ENCODE measurements around the gene VWA1. TPM values are rescaled to one million over a fixed set of nuclear protein-coding genes. Genes with fewer than 3 reads are reported as not detected.
"Not testable (repeated sequence)": the region's sequence is repeated elsewhere in the genome, so short reads cannot be mapped to it uniquely, and the experiment has no call there.

Gene VWA1
- total RNA-seq, 1 donor from 2014 or later = 20.5 TPM

DNA sequence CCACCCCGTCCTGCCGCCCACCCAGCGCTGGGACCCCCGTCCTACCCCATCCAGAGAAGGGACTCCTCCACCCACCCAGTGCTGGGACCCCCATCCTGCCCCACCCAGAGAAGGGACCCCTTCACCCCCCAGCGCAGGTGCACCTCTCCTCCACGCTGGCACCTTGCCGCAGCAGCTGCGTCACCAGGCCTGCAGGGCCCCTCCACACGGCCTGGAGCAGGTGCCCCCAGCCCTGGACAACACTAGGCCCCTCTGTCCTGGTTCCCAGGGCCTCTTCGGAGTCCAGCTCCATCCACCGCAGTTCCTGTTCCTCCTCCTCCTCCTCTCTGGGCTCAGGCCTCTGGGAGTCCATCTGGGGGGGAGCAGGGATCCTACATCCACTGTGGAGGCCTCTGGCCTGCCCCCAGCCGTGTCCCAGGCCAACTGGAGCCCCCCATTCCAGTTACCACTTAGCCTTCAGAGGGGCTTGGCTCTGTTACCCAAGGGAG, 14.8 kb upstream of the VWA1 start:
- ATAC-seq (no peak), DNase-seq (ENCODE audit: missing footprints) (no peak)
- intact Hi-C loops (cut with DNase I) = no loop called here

DNA sequence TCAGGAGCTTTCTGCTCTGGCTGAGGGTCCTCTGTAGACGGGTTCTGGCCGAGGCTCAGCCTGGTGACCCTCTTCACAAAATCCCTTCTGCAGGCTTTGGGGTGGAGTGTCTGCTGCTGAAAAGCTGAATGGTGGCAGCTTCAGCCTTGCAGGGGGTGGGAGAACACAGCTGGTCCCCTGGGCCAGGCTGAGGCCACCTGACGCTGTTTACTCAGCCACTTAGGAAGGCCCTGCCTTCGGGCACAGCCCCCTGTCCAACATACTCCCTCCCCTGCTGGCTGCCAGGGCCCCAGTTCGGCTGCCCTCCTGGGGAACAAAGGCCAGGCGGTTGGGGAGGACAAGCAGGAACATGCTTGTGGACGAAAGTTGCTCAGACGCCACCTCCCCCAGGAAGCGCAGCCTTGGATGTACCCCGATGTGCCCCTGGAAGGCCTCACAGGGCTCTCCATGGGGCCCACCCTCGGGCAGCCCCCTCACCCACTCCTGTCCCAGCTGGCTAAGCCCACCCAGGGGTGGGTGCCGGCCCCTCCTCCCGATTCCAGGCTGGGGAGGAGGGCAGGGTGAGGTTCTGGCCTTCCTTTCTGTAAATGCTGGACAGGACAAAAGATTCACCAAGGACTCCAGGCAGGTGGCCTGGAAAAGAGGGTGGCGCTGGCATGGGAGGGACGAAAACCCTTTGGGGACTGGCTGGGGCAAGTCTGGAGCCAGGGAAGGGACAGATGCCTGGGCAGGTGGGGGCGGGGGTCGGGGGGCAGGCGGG, 14.2 kb upstream of the VWA1 start, which contains the start of gene ANKRD65:
ANKRD65 (minus strand) TSS at position 130 of the 760 bp plus-strand sequence. CDS start 271 bp downstream, outside the sequence.
- no peak for ATAC-seq
- DNase-seq (ENCODE audit: missing footprints) = no peak
- intact Hi-C loops (cut with DNase I) = no loop called here

DNA sequence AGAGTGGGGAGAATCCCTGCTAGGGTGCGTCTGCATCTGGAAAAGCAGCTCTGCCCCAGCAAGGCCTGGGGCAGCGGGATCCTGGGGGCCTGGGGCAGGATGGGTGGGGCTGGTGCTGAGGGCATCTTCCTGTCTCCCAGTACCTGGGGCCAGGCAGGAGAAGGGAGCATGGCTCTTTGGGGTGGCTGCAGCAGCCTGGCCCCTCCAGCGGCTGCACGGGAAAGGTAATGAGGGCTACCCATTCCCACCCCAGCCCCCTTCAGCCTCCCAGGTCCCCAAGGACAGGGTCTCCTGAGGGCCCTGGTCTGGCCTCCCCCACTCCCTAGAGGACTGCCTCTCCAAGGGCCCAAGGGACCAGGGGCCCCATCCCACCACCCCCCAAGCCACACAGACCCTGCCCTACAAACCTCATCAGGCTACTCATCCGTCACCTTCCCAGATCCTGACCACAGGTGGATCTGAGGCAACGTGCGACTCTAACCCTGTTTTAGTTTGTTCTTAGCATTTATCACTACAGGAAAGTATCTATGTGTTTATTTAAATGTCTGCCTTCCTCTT, 13.5 kb upstream of the VWA1 start:
- intact Hi-C loops (cut with DNase I) = no loop called here
- DNase-seq (ENCODE audit: missing footprints) = no peak

DNA sequence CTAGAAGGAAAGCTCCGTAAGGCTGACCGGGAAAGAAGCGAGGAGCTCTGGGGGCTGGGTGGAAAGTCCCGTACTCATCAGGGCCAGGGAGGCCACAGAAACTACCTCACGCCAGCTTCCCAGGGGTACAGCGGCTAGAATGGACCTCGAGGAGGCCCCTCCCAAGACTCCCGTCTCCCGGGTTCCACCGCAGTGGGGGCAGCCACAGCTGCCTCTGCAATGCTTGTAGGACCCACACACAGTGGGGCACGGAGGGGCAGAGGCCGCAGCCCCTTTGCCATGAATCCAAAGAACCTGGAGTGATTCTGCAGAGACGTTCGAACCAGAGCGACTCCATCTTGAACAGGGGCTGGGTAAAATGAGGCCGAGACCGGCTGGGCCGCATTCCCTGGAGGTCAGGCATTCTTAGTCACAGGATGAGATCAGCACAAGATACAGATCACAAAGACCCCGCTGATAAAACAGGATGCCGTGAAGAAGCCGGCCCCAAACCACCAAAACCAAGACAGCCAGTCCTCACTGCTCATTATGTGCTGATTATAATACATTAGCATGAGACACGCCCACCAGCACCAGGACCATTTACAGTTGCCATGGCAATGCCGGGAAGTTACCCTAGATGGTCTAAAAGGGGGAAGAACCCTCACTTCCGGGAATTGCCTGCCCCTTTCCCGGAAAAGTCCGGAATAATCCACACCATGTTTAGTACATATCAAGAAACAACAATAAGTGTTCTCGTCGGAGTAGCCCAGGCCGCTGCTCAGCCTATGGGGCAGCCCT, 12.8 kb upstream of the VWA1 start:
- ATAC-seq (no peak), DNase-seq (ENCODE audit: missing footprints) (no peak)
- intact Hi-C loops (cut with DNase I) = no loop called here

More for the DNA sequence above, 13.5 kb upstream of the VWA1 start:
- no peak for ATAC-seq

DNA sequence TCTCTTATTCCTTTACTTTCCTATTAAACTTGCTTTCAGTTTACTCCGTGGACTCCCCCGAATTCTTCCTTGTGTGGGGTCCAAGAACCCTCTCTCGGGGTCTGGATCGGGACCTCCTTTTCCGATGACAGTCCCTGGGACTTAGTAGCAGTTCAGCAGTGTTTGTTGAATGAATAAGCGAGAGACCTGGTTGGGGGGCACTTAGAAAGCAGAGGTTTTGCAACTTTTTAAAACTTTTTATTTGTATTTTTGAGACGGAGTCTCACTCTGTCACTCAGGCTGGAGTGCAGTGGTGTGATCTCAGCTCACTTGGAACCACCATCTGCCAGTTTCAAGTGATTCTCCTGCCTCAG, 12.3 kb upstream of the VWA1 start:
- intact Hi-C loops (cut with DNase I) = no loop called here
- DNase-seq (ENCODE audit: missing footprints) (no peak), ATAC-seq (no peak)

DNA sequence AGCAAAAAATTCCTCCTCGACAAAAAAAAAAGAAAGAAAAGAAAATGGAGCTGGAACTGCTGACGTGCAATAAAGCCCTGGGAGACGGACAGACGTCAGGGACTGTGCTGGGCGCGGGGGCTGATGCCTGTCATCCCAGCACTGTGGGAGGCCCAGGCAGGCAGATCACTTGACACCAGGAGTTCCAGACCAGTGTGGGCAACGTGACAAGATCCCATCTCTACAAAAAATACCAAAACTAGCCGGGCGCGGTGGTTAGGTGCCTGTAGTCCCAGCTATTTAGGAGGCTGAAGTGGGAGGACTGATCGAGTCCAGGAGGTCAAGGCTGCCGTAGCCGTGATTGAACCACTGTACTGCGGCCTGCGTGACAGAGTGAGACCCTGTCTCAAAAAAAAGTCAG, 10.8 kb upstream of the VWA1 start:
- no peak for DNase-seq (ENCODE audit: missing footprints)
- ATAC-seq = no peak
- intact Hi-C loops (cut with DNase I) = no loop called here

DNA sequence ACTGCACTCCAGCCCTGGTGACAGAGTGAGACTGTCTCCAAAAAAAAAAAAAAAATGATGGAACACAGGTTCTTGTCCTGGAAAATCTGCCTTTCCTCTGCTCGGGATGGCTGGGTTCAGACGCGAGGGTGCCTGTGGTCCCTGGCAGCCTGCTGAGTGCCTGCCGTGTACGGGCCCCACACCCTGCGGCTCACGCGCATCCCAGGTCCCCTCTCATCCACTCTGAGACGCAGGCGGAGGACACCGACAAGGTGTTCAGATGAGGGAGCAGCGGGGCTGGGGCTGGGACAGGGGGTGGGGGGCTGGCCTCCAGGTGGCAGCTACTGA, 10.1 kb upstream of the VWA1 start:
- intact Hi-C loops (cut with DNase I) = no loop called here
- ATAC-seq (no peak), DNase-seq (ENCODE audit: missing footprints) (no peak)

DNA sequence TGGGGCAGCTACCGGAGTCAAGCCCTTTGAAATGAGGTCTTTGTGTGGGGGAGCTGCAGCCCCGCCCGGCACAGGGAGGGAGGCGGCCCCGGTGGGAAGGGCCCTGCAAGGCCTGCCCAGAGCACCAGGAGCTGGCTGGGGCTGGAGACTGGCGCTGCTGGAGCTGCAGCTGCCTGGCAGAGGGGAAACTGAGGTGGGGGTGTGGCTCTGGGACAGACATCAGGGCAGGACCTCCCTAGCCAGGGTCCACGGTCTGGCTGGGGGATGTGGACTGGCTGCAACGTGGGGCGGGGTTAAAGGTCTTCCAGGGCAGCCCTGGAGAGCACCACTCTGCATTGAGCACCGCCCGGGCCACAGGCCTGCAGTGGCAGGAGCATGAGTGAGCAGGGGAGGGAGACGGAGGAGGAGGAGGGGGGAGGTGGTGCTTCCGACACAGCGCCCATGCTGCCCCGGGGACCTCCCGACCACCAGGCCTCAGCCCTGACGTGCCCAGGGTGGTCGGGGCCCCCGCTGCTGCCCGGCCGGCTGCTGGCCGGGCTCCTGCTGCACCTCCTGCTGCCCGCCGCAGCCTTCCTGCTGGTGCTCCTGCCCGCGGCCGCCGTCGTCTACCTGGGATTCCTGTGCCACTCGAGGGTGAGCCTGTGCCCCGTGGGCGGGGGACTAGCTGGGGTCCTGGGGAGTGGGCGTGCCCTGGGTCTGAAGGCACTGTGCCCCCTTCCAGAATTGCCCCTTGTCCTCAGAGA, 9.6 kb upstream of the VWA1 start:
- ATAC-seq (no peak), DNase-seq (ENCODE audit: missing footprints) (no peak)
- intact Hi-C loops (cut with DNase I) = no loop called here

DNA sequence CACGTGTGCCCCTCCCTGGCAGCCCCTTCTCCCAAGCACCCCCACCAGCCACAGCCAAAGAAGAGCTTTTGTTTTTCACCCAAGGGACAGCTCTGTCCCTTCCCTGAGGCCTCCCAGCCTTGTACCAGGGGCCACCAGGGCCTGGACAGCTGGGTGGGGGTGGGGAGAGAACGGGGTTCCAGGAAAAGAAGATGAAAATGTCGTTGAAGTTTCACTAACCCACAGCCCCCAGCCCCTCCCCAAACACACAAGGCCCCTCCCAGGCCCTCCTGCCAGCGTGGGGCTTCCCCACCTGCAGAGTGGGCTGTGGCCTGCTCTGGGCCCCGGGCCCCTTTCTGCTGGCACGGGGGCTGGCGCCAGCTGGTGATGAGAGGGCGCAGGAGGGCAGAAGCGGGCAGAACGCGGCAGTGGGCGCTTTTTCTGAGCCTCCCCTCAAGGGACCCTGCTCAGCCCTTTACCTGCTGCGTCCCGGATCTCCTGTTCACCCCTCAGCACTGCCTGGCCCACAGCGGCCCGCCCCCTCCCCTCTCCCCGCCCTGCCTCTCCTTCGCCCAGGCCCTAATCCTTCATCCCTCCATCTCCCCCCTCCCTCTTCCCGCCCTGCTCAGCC, 8.9 kb upstream of the VWA1 start:
- intact Hi-C loops (cut with DNase I) = no loop called here
- DNase-seq (ENCODE audit: missing footprints) = no peak
- ATAC-seq = no peak

DNA sequence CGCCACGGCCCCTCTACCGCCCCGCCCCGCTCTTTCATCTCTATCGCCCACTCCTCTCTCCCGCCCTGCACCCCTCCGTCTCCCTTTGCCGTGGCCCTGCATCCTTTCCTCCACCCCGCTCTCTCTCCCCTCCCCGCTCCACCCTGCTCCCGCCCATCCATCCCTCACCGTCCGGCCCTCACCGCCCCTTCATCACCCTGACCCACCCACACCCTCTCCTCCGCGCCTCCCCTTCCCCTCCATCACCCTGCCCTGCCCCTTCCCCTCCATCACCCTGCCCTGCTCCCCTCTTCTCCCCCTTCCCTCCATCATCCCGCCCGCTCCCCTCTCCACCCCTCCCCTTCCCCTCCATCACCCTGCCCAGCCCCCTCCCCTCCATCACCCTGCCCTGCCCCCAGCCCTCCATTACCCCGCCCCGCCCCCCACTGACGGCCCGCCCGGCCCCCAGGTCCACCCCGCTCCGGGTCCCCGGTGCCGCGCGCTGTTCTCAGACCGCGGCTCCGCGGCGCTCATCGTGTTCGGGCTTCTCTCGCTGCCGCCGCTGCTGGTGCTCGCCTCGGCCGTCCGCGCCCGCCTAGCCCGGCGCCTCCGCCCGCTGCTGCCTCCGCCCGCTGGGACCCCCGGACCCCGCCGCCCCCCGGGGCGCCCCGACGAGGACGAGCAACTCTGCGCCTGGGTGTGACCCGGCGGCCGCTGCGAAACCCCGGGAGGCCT, 8.2 kb upstream of the VWA1 start:
- no peak for ATAC-seq
- no peak for DNase-seq (ENCODE audit: missing footprints)

DNA sequence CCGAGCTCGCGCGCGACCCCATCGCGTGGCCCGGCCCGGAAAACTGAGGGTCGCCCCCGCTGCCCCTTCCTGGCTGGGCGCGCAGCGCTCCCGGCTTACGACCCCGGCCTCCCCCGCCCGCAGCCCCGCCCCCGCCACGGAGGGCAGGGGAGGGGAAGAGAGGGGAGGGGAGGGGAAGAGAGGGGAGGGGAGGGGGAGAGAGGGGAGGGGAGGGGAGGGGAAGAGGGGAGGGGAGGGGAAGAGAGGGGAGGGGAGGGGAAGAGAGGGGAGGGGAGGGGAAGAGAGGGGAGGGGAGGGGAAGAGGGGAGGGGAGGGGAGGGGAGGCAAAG, 7.7 kb upstream of the VWA1 start:
- intact Hi-C loops (cut with DNase I) = no loop called here
- DNase-seq (ENCODE audit: missing footprints) = no peak
- no peak for ATAC-seq

More for the DNA sequence above, 8.2 kb upstream of the VWA1 start:
- intact Hi-C loops (cut with DNase I) = no loop called here

DNA sequence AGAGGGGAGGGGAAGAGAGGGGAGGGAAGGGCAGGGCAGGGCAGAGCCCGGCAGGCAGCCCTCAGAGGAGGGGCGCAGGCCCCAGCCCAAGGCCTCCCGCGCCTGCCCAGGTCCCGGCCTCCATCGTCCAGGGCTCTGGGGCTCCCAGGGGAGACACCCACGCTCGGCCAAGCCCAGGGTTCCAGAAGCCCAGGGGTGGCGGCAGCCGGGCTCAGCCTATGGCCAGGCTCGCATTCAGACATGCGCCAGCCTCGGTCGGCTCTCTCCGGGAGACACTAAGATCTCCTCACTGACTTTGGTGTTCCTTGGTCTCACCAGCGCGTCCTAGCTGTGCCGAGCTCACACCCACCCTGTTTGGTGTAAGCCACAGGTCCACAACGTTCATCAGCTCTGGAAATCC, 7.3 kb upstream of the VWA1 start:
- DNase-seq (ENCODE audit: missing footprints) = no peak
- ATAC-seq = no peak
- intact Hi-C loops (cut with DNase I) = no loop called here

DNA sequence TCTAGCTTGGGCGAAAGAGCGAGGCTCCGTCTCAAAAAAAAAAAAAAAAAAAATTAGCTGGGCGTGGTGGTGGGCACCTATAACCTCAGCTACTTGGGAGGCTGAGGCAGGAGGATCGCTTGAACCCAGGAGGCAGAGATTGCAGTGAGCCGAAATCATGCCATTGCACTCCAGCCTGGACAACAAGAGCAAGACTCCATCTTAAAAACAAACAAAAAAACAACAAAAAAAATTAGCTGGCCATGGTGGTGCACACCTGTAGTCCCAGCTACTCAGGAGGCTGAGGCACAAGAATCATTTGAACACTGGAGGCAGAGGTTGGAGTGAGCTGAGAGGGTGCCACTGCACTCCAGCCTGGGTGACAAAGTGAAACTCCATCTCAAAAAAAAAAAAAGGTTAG, 6.5 kb upstream of the VWA1 start:
- intact Hi-C loops (cut with DNase I); ATAC-seq; DNase-seq (ENCODE audit: missing footprints): not testable (repeated sequence)

DNA sequence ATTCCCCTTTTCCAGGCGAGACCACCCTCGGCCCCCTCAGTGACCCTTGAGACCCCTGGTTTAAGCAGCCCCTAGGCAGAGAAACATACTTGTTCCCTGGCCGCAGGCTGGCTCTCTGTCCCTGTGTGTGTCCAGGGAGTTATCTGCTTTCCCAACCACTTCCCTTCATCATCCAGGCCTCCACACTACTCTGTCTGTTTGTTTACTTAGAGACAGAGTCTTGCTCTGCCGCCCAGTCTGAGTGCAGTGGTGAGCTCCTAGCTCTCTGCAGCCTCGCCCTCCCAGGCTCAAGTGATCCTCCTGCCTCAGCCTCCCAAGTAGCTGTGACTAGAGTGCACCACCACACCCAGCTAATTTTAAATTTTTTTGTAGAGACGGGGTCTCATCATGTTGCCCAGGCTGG, 5.8 kb upstream of the VWA1 start:
- no peak for DNase-seq (ENCODE audit: missing footprints)
- ATAC-seq = peak; percentile 16
- intact Hi-C loops (cut with DNase I) = no loop called here

DNA sequence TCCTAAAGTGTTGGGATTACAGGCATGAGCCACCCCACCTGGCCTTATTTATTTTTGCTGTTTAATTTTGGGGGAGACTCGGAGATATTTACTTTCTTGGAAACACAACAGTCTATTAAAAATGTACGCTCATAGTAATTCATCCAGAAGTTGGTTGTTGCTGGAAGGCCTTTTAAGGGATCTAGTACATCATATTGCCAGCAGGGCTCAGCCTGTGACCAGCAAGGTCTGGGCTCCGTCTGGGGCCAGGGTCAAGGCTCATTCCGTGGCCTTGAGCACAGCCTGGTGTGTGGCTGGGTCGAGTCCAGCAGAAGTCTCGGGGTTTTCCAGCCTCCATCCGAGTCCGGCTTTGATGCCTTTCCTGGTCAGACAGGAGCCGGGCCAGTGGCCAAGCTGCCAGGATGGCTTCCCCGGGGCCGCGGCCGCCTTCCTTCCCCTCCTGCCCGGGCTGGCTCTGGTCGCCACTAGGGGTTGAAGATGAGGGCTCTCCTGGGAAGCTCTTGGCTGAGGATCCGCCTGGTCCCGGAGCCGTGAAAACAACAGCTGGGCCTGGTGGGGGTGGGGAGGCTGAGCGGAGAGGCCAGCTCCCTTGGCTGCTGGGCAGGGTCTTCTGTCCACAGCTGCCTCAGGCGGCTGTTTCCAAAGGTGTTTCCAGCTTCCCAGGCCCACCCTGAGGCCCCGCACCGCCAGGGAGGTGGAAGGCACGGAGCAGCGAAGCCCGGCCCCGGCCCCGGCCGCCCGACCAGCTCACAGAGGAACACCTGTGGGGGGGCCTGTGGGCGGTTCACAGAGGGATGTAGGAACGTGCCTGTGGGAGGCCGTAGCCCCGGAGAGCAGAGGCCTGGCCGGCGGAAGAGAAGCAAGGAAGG, 5.1 kb upstream of the VWA1 start:
- ATAC-seq = peak; percentile 66
- intact Hi-C loops (cut with DNase I) = no loop called here

DNA sequence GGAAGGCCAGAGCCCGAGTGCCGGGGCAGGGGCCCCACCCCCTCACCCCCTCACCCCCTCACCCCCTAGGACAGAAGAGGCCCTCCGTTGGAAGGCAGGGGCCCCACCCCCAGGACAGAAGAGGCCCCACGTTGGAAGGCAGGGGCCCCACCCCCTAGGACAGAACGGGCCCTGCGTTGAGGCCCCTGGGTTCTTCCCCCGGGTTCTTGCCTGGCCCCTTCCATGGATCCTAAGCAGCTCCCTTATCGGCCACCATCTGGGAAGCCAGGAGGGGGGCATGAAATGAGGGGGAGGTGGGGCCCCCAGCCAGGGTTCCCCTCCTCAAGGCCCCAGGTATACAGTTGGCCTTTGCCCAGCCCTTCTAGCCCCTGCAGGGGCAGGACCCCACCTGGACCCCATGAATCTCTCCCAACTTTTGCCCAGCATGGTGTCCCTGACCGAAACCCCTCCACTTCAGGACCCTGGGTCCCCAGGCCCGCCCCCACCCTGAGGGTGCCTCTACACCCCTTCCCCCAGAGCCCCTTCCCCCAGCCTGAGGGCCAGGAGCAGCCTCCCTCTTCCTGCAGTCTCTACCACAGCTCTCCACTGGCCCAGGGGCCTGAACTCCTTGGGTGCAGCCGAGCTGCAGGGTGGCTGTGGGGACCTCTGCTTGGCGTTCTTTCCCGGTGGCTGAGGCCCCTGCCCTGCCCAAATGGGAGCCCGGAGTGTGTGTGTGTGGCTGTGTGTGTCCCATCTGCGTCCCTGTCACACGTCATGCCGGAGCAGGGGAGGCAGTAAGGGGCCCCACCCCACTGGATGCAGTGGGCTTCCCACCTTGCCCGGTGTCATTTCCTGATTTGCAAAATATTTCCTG, 4.3 kb upstream of the VWA1 start:
- ATAC-seq (peak; percentile 1), DNase-seq (ENCODE audit: missing footprints) (no peak)
- intact Hi-C loops (cut with DNase I) = no loop called here

More for the DNA sequence above, 5.1 kb upstream of the VWA1 start:
- DNase-seq (ENCODE audit: missing footprints) = peak; percentile 88

DNA sequence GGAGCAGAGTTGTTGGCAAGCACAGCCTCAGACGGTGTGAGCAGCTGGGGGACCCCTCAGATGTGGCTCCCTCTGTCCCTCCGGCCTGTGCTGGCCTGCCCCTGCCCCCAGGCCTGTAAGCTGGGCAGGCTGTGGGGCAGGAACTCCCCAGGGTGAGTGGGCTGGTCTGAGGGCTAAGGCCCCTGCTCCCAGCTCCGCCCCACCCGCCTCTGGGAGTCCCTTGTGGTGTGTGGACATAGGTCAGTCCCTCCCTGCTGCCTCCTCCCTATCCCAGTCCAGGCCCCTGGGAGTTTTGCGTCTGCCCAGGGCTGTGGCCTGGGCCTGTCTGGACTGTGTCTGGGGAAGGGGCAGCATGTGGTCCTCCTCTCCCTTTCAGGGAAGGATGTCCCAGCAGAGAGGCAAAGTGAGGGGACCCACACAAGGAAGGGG, 3.6 kb upstream of the VWA1 start:
- intact Hi-C loops (cut with DNase I) = no loop called here
- ATAC-seq (peak; percentile 47), DNase-seq (ENCODE audit: missing footprints) (peak; percentile 85)
